Skeletal muscle tissue (tissue), 4 donors: Measurements from ENCODE around the gene TNRC18. TPM values are rescaled to one million over a fixed set of nuclear protein-coding genes. Genes with fewer than 3 reads are reported as not detected.
"Not testable (repeated sequence)": the region's sequence is repeated elsewhere in the genome, so short reads cannot be mapped to it uniquely, and the experiment has no call there.

Source experiments
- H3K27ac ChIP-seq: one replicate; pipeline ENCODE4 v1.7.0; 2013; ENCODE audit warnings: mild to moderate bottlenecking, low read depth, low read length, inconsistent platforms
- H3K27me3 ChIP-seq, 3 donors: one replicate each; pipeline ENCODE4 v1.7.0; 2013; ENCODE audit warnings: low read length in 3 of 3; ENCODE audit not compliant: control insufficient read depth in 3 of 3, insufficient read depth in 3 of 3
- H3K36me3 ChIP-seq, 3 donors: one replicate each; pipeline ENCODE4 v1.7.0; 2013; ENCODE audit warnings: low read length in 3 of 3; ENCODE audit not compliant: control insufficient read depth in 3 of 3, insufficient read depth in 3 of 3
- H3K4me1 ChIP-seq, 3 donors: one replicate each; pipeline ENCODE4 v1.7.0; 2013; ENCODE audit warnings: low read length in 3 of 3, mild to moderate bottlenecking in 3 of 3; ENCODE audit not compliant: control insufficient read depth in 3 of 3, insufficient read depth in 3 of 3
- H3K4me3 ChIP-seq, 3 donors: one replicate each; pipeline ENCODE4 v1.7.0; 2013; ENCODE audit warnings: low read length in 3 of 3
- H3K9ac ChIP-seq, 3 donors: one replicate each; pipeline ENCODE4 v1.7.0; 2013; ENCODE audit warnings: low read length in 3 of 3, mild to moderate bottlenecking in 3 of 3, moderate library complexity in 2 of 3, low read depth in 1 of 3
- H3K9me3 ChIP-seq, 3 donors: one replicate each; pipeline ENCODE4 v1.7.0; 2013; ENCODE audit warnings: low read length in 3 of 3; ENCODE audit not compliant: control insufficient read depth in 3 of 3
- total RNA-seq: library from RNA; depleted of rRNA; stranded (reverse); fragments of >200 nt; gene quantifications from one replicate; pipeline ENCODE4 v1.2.3, GENCODE V29; 2014
- donor health status: Osteomylitis.

The TNRC18 gene
- total RNA-seq, 1 donor from 2014 or later: 25.6 TPM

GRCh38 chr7:5287802-5288201 lies 135.8 kb downstream of the TNRC18 start:
- H3K9me3 ChIP-seq: no peaks in the 10 kb centered on the region
- H3K4me3 ChIP-seq: no peak overlapping the region
- H3K36me3 ChIP-seq: no peaks in the 10 kb centered on the region

DNA sequence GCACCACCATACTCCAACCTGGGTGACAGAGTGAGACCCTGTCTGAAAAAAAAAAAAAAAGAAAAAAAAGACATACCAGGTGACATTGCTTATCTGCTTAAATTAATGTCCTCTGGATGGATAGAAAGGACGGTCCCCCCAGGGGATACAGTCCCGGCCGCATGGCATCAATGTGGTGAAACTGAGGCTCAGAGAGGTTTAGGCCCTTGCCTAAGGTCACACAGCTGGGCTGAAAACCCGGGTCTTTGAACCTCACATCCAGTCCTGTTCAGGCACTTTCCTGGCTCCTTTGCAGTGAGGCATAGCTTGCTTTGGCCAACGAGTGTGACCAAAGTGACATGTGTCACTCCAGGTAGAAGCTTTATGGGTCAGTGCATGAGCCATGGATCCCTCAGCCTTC lies 136.3 kb downstream of the TNRC18 start:
- H3K4me1 ChIP-seq, H3K4me3 ChIP-seq, H3K36me3 ChIP-seq, H3K27me3 ChIP-seq, H3K9me3 ChIP-seq, H3K27ac ChIP-seq, H3K9ac ChIP-seq: not testable (repeated sequence)

More at GRCh38 chr7:5287802-5288201, 135.8 kb downstream of the TNRC18 start:
- H3K9ac ChIP-seq: no peak overlapping the region
- H3K4me1 ChIP-seq: peaks cover 0 to 3% (median 0%) of the 10 kb centered on the region in 3 donors
- peaks cover 3 to 6% (median 4%) of the 10 kb centered on the region in 3 donors for H3K27me3 ChIP-seq
- no peak overlapping the region for H3K27ac ChIP-seq

- H3K27me3 ChIP-seq: peaks cover 3 to 6% (median 4%) of the 10 kb centered on the region in 3 donors
- H3K36me3 ChIP-seq: no peaks in the 10 kb centered on the region
- H3K27ac ChIP-seq: no peak overlapping the region
- H3K4me3 ChIP-seq: no peak overlapping the region
- H3K4me1 ChIP-seq: peaks cover 0 to 3% (median 0%) of the 10 kb centered on the region in 3 donors
- no peak overlapping the region for H3K9ac ChIP-seq
- no peaks in the 10 kb centered on the region for H3K9me3 ChIP-seq
These were observed 136.7 kb downstream of the TNRC18 start for GRCh38 chr7:5286933-5287332.

DNA sequence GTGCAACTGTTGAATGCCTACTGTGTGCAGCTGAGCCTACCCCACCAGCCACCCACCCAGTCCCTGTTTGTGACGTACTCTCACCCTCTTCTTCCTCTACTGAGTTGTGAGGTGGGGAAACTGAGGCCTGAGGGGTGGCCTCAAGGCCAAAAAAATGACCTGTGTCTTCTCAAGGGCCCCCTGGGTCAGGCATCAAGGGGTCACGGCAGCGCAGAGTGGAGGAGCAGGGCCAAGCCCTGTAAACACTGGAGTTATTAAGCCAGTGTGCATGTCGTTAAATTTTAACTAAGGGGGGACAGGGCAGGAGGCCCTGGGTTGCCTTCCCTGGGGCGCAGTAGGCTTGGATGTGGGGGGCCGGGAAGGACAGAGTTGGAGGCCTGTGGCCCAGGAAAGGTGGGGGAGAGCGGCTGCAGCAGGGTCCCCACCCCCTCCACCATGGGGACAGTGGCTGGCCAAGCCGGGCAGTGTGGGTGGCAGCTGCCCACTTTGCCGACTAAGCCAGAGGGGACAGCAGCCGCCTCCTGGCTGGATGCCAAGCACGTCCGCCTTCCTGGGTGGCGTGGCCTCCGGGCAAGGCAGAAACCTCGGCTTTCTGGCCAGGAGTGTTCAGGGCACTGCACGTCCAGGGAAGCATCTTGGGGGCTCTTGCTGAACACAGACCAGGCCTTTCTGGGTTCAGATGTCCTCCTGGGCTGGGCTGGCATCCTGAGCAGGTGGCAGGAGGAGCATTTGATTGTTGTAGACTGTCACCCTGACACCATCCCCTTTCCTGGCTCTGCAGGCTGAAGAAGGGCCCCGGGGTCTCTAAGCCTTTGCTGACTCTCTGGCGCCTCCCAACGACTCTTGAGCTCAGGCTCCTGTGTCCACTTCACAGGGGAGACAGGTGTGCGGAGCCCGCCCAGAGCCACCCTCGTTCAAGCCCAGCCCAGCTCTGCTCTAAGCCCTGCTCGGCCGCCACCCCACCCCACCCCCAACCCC lies 139.0 kb downstream of the TNRC18 start:
- Histone ChIP-seq H3K9me3 (no peaks in the 10 kb centered on the region), H3K27me3 (peaks cover 3 to 6% (median 4%) of the 10 kb centered on the region in 3 donors), H3K4me3 (no peak overlapping the region), H3K9ac (no peak overlapping the region), H3K27ac (no peak overlapping the region), H3K36me3 (no peaks in the 10 kb centered on the region), H3K4me1 (peaks cover 0 to 3% (median 0%) of the 10 kb centered on the region in 3 donors)

DNA sequence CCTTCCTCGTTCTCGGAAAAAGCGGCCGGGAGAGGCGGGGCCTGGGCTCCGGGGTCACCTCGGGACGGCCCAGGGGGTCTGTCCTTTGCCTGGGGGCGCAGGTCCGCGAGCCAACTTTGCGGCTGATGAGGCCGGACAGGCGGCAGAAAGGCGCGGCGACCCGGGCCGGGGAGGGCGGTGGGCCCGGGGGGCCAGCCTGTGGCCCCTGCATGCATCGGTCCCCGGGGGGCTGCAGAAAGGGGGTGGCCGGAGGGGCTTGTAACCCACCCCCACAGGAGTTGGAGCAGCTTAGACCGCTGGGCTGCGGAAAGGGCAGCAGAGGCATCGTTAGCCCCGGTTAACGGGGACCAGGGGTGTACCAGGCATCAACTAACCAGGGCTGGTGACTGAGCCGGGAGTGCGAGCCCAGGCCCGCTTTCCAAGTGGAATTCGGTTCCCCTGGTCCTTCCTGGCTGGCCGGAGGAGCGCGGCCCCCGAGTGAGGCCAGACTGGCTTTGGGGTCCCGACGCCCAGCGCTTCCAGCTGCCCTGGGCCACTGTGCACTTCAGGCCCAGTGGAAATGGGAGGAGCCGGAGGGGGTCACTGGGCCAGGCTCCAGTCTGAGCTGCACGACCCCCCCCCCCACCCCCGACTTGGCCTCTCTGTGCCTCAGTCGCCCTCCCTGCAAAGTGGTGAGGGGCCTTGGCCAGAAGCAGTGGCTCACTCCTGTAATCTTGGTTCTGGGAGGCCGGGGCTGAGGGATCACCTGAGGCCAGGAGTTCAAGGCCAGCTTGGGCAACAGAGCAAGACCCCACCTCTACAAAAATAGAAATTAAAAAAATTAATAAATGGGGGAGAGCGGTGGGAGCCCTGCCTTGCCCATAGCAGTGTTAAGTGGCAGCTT lies 140.0 kb downstream of the TNRC18 start:
- Histone ChIP-seq H3K4me3 (no peak overlapping the region), H3K36me3 (no peaks in the 10 kb centered on the region), H3K9ac (no peak overlapping the region), H3K27me3 (peaks cover 3 to 6% (median 4%) of the 10 kb centered on the region in 3 donors), H3K9me3 (no peaks in the 10 kb centered on the region), H3K27ac (no peak overlapping the region), H3K4me1 (peaks cover 0 to 3% (median 0%) of the 10 kb centered on the region in 3 donors)

DNA sequence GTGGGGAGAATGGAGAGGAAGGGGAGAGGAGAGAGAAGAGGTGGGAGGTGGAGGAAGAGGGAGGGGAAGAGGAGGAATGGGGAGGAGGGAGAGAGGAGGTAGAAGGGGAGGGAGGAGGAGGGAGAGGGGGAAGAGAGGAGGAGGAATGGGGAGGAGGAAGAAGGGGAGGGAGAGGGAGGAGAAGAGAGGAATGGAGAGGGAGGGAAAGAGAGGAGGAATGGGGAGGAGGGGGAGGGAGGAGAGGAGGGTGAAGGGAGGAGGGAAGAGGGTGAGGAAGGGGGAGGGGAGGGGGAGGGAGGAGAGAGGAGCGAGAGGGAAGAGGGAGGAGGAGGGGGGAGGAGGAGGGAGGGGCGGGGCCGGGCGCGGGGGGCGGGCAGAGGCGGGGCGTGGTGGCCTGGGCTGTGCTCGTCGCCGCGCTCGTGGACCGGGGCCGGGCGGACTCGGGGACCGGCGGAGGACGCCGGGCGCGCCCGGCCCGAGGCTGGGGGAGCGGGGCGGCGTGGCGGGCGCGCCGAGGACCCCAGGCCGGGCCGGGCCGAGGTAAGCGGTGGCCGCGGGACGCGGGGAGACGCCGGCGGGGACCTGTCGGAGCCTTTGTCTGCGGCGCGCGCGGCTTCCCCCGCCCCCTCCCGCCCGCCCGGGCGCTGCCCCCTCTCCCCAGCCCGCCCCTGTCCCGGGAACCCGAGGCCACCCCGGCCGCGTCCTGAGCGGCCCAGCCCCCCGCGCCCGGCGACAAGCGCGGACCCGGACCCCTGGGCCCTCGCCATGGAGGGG lies 140.9 kb downstream of the TNRC18 start, which contains the start of gene SLC29A4:
TSS of gene SLC29A4 (plus strand) at position 401 of the 774 bp plus-strand sequence. CDS start 4,874 bp downstream, outside the sequence.
- Histone ChIP-seq H3K9ac (no peak within 1 kb of the TSS), H3K4me3 (no peak within 1 kb of the TSS), H3K36me3 (no peaks in the 10 kb centered on the region), H3K27ac (no peak within 1 kb of the TSS), H3K9me3 (no peaks in the 10 kb centered on the region), H3K27me3 (peaks cover 3 to 6% (median 4%) of the 10 kb centered on the region in 3 donors), H3K4me1 (peaks cover 0 to 3% (median 0%) of the 10 kb centered on the region in 3 donors)

DNA sequence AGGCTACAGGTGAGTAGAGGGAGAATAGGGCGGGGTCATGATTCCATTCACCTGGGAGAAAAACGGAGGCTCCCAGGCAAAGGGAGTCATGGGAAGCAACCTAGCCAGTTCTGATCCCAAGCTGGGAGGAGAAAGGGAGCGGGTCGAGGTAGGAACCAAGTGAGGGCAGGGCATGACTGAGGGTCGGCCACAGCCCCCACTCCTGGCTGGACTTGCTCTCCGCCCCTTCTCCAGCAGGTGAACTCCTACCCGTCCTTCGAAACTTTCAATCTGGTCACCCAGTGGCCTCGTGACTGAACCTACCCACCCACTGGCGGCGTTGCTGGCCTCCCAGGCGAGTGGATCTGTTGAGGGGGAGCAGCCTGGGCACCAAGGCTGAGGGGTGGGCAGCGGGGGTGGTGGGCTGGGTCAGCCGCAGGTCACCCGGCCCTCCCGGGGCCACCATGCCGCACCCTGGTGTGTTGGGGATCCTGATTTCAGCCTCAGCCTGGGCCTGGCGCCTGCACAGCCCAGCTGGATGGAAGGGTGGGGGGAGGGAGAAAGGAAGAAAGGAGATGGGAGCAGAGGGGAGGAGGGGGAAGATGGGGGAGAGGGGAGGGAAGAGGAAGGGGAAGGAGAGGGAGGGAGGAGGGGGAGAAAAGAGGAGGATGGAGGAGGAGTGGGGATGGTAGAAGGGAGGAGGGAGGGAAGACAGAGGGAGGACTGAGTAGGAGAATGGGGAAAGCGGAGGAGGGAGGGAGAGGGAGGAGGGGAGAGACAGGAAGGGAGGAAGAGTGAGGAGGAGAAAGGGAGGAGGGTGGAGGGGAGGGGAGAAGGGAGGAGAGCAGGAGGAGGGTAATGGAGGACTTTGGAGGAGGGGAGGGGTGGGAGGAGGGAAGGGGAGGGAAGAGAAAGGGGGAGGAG lies 141.8 kb downstream of the TNRC18 start:
- H3K27me3 ChIP-seq, H3K9ac ChIP-seq, H3K27ac ChIP-seq, H3K36me3 ChIP-seq, H3K4me3 ChIP-seq, H3K9me3 ChIP-seq, H3K4me1 ChIP-seq: not testable (repeated sequence)

GRCh38 chr7:5279734-5280133 lies 143.9 kb downstream of the TNRC18 start:
- Histone ChIP-seq H3K4me3 (no peak overlapping the region), H3K4me1 (peaks cover 0 to 5% (median 0%) of the 10 kb centered on the region in 3 donors), H3K36me3 (no peaks in the 10 kb centered on the region), H3K9ac (no peak overlapping the region), H3K27me3 (peaks cover 7% of the 10 kb centered on the region in 3 donors), H3K9me3 (no peaks in the 10 kb centered on the region), H3K27ac (no peak overlapping the region)
